Liver (tissue), 9 donors: ENCODE data around the gene KRTAP4-3. TPM values are rescaled to one million over a fixed set of nuclear protein-coding genes. Genes with fewer than 3 reads are reported as not detected.

Experiments used
- DNase-seq: peaks from one replicate; pipeline ENCODE4 v3.0.0-alpha.2; 2017; ENCODE audit warnings: low spot score
- H3K27ac ChIP-seq, 2 donors: one replicate each; pipeline ENCODE4 v1.7.0; 2013; ENCODE audit warnings: inconsistent platforms in 2 of 2, low read length in 2 of 2, control low read depth in 1 of 2, low read depth in 1 of 2, mild to moderate bottlenecking in 1 of 2
- H3K27me3 ChIP-seq, 4 donors: one replicate each; pipeline versions ENCODE4 v1.6.1 to v1.7.0; 2013; ENCODE audit warnings: low read length in 3 of 4, inconsistent platforms in 1 of 4, mild to moderate bottlenecking in 1 of 4, moderate library complexity in 1 of 4; ENCODE audit not compliant: control insufficient read depth in 4 of 4, insufficient read depth in 4 of 4
- H3K36me3 ChIP-seq, 4 donors: one replicate each; pipeline versions ENCODE4 v1.6.1 to v1.7.0; 2013; ENCODE audit warnings: low read length in 3 of 4, mild to moderate bottlenecking in 3 of 4, low read depth in 1 of 4, moderate library complexity in 1 of 4; ENCODE audit not compliant: control insufficient read depth in 4 of 4, insufficient read depth in 3 of 4
- H3K4me1 ChIP-seq, 4 donors: one replicate each; pipeline versions ENCODE4 v1.6.1 to v1.7.0; 2013; ENCODE audit warnings: low read length in 3 of 4, mild to moderate bottlenecking in 3 of 4, moderate library complexity in 1 of 4; ENCODE audit not compliant: control insufficient read depth in 4 of 4, insufficient read depth in 4 of 4
- H3K4me3 ChIP-seq, 3 donors: one replicate each; pipeline versions ENCODE4 v1.6.1 to v1.7.0; 2013; ENCODE audit warnings: low read length in 3 of 3, control low read depth in 1 of 3, low read depth in 1 of 3, mild to moderate bottlenecking in 1 of 3
- H3K9ac ChIP-seq, 2 donors: one replicate each; pipeline ENCODE4 v1.7.0; 2013; ENCODE audit warnings: low read length in 2 of 2, mild to moderate bottlenecking in 2 of 2, moderate library complexity in 2 of 2, control low read depth in 1 of 2, low read depth in 1 of 2
- H3K9me3 ChIP-seq, 4 donors: one replicate each; pipeline versions ENCODE4 v1.6.1 to v1.7.0; 2013; ENCODE audit warnings: low read length in 3 of 4; ENCODE audit not compliant: control insufficient read depth in 4 of 4
- ATF3 ChIP-seq: IDR thresholded peaks from 2 replicates; pipeline ENCODE4 v1.6.1; 2016; ENCODE audit warnings: antibody characterized with exemption
- CTCF ChIP-seq: fragments of 150-350 bp; IDR thresholded peaks from 2 replicates; pipeline ENCODE4 v1.5.1; 2017; ENCODE audit warnings: improper control_type of control experiment, low read depth, low read length; ENCODE audit not compliant: missing input control
- EGR1 ChIP-seq, 2 donors: IDR thresholded peaks; 2 replicates each; pipeline ENCODE4 v1.6.1; 2016 to 2018; ENCODE audit warnings: antibody characterized with exemption in 2 of 2, low read depth in 2 of 2
- FOXA1 ChIP-seq: IDR thresholded peaks from 2 replicates; pipeline ENCODE4 v1.6.1; 2016; ENCODE audit warnings: antibody characterized with exemption
- FOXA2 ChIP-seq: IDR thresholded peaks from 2 replicates; pipeline ENCODE4 v1.6.1; 2016; ENCODE audit warnings: antibody characterized with exemption
- GABPA ChIP-seq, 2 donors: IDR thresholded peaks in 1 of 2; conservative IDR thresholded peaks in 1 of 2; 2 replicates each; pipeline ENCODE4 v1.6.1; 2016; ENCODE audit warnings: antibody characterized with exemption in 2 of 2, mild to moderate bottlenecking in 1 of 2, moderate library complexity in 1 of 2
- HNF4A ChIP-seq, 2 donors: conservative IDR thresholded peaks; 2 replicates each; pipeline ENCODE4 v1.6.1; 2016; ENCODE audit warnings: antibody characterized with exemption in 2 of 2, mild to moderate bottlenecking in 2 of 2
- HNF4G ChIP-seq: IDR thresholded peaks from 2 replicates; pipeline ENCODE4 v1.6.1; 2016; ENCODE audit warnings: antibody characterized with exemption
- JUND ChIP-seq, 2 donors: IDR thresholded peaks; 2 replicates each; pipeline ENCODE4 v1.6.1; 2016; ENCODE audit warnings: antibody characterized with exemption in 2 of 2
- NR2F2 ChIP-seq: IDR thresholded peaks from 2 replicates; pipeline ENCODE4 v1.6.1; 2016; ENCODE audit warnings: antibody characterized with exemption
- RAD21 ChIP-seq, 2 donors: IDR thresholded peaks; 2 replicates each; pipeline ENCODE4 v1.6.1; 2016; ENCODE audit warnings: antibody characterized with exemption in 2 of 2, mild to moderate bottlenecking in 2 of 2
- REST ChIP-seq: IDR thresholded peaks from 2 replicates; pipeline ENCODE4 v1.6.1; 2016; ENCODE audit warnings: antibody characterized with exemption, mild to moderate bottlenecking
- RXRA ChIP-seq, 2 donors: IDR thresholded peaks; 2 replicates each; pipeline ENCODE4 v1.6.1; 2017 to 2018; ENCODE audit warnings: antibody characterized with exemption in 2 of 2, mild to moderate bottlenecking in 1 of 2
- SP1 ChIP-seq: IDR thresholded peaks from 2 replicates; pipeline ENCODE4 v1.6.1; 2018; ENCODE audit warnings: antibody characterized with exemption, mild to moderate bottlenecking
- TAF1 ChIP-seq: conservative IDR thresholded peaks from 2 replicates; pipeline ENCODE4 v1.6.1; 2016; ENCODE audit warnings: antibody characterized with exemption, mild to moderate bottlenecking
- YY1 ChIP-seq: IDR thresholded peaks from 2 replicates; pipeline ENCODE4 v1.6.1; 2016; ENCODE audit warnings: antibody characterized with exemption, mild to moderate bottlenecking
- ZBTB33 ChIP-seq: IDR thresholded peaks from 2 replicates; pipeline ENCODE4 v1.6.1; 2016; ENCODE audit warnings: antibody characterized with exemption
- WGBS: extraction: QIAGEN DNeasy Blood & Tissue Kit; methylation state at CpG from one replicate; pipeline ENCODE4 v1.1.7; 2013; 5-methylcytosine and 5-hydroxymethylcytosine counted together
- polyA plus RNA-seq, 2 donors: library from polyadenylated mRNA; stranded (reverse) in 1 of 2; unstranded in 1 of 2; fragments of 200-250 nt in 1 of 2; fragments of >200 nt in 1 of 2; fragmentation: Nextera tagmentation in 1 of 2; extraction: Ambion mirVana in 1 of 2; gene quantifications; one replicate each; pipeline versions ENCODE4 v1.2.1 to v1.2.3, GENCODE V29; 2013 to 2015
- total RNA-seq, 2 donors: library from RNA; depleted of rRNA; stranded (reverse); fragments of >200 nt; gene quantifications; one replicate each; pipeline ENCODE4 v1.2.3, GENCODE V29; 2014
- TF ChIP-seq, protein P1 (sequence below): IDR thresholded peaks from 2 replicates; pipeline ENCODE4 v1.6.1; 2016; ENCODE audit warnings: antibody characterized with exemption
- donor health status: healthy.
- donor health status: healthy.
- donor health status: healthy.
- donor health status: healthy.
- donor health status: healthy.

The KRTAP4-3 gene
- total and polyA plus RNA-seq, 4 donors = not detected

GRCh38 chr17:41167561-41167960 lies 460 bp downstream of the KRTAP4-3 start:
- H3K27me3 ChIP-seq = no peaks in the 10 kb centered on the region
- H3K4me3 ChIP-seq = no peak overlapping the region
- H3K9ac ChIP-seq = no peak overlapping the region
- no peak for DNase-seq
- H3K4me1 ChIP-seq = no peaks in the 10 kb centered on the region
- no peak for TF ChIP-seq RXRA (IDR thresholded peaks at IDR 0.05)
- TF ChIP-seq EGR1 (IDR thresholded peaks at IDR 0.05; ENCODE audit: low read depth in 2 of 2) = no peak
- H3K9me3 ChIP-seq = no peaks in the 10 kb centered on the region
- no peaks in the 10 kb centered on the region for H3K36me3 ChIP-seq
- no peak overlapping the region for H3K27ac ChIP-seq
- WGBS = 79% methylated on average over 7 of the region's 7 CpGs

DNA sequence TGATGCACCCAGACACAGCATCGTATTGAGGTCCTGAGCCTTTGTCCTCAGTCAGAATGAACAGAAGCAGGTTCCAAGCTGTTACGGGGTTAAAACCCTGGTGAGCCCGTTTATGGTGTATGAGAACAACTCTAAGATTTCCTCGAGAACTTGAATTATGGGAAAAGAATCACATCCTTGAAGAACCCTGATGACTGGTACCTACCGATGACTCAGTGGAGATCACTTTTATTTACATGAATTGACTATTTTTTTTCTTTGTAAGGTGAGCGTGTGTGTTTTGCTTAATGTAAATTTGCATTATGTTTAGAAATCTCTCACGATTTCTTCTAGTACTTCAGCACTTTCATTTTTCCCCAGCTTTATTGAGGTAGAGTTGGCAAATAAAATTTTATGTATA lies 4.2 kb downstream of the KRTAP4-3 start:
- TF ChIP-seq ZBTB33 (no peak), CTCF (no peak), RXRA (IDR thresholded peaks at IDR 0.05) (no peak), RAD21 (IDR thresholded peaks at IDR 0.05) (no peak), NR2F2 (no peak), FOXA1 (no peak), TAF1 (no peak), REST (no peak), JUND (IDR thresholded peaks at IDR 0.05) (no peak), HNF4G (no peak), EGR1 (IDR thresholded peaks at IDR 0.05; ENCODE audit: low read depth in 2 of 2) (no peak), FOXA2 (no peak), GABPA (IDR thresholded peaks at IDR 0.05 in 1 of 2, conservative IDR thresholded peaks at IDR 0.05 in 1 of 2) (no peak), SP1 (no peak), YY1 (no peak), ATF3 (no peak), HNF4A (conservative IDR thresholded peaks at IDR 0.05) (no peak)
- TF ChIP-seq, protein P1, sequence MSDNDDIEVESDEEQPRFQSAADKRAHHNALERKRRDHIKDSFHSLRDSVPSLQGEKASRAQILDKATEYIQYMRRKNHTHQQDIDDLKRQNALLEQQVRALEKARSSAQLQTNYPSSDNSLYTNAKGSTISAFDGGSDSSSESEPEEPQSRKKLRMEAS = no peak
- H3K9me3 ChIP-seq = no peaks in the 10 kb centered on the region
- H3K27ac ChIP-seq = no peak overlapping the region
- H3K36me3 ChIP-seq = no peaks in the 10 kb centered on the region
- WGBS = 68% methylated on average over 7 of the region's 7 CpGs
- H3K9ac ChIP-seq = no peak overlapping the region
- H3K27me3 ChIP-seq = peaks cover 0 to 5% (median under 1%) of the 10 kb centered on the region in 4 donors
- no peak for DNase-seq
- H3K4me3 ChIP-seq = no peak overlapping the region
- no peaks in the 10 kb centered on the region for H3K4me1 ChIP-seq
